Adipocyte (in vitro differentiated cells): Measurements from ENCODE around the gene ZNF639.
A peak's percentile ranks its signal among the peaks of the same experiment; 100 is the strongest.
"Not testable (repeated sequence)": the region's sequence is repeated elsewhere in the genome, so short reads cannot be mapped to it uniquely, and the experiment has no call there.

Experiments
- DNase-seq: peaks from one replicate; pipeline ENCODE4 v3.0.0-alpha.2; 2015; ENCODE audit warnings: low read depth
- H3K27me3 ChIP-seq: replicated peaks from 2 replicates; pipeline ENCODE4 v1.7.0; 2013; ENCODE audit warnings: mild to moderate bottlenecking, low read length, moderate library complexity; ENCODE audit not compliant: control insufficient read depth, insufficient read depth
- H3K36me3 ChIP-seq: 2 replicates; pipeline ENCODE4 v1.7.0; 2013; ENCODE audit warnings: low read length, mild to moderate bottlenecking, moderate library complexity; ENCODE audit not compliant: control insufficient read depth, insufficient read depth, severe bottlenecking
- H3K4me1 ChIP-seq: 2 replicates; pipeline ENCODE4 v1.7.0; 2013; ENCODE audit warnings: mild to moderate bottlenecking, low read length, moderate library complexity; ENCODE audit not compliant: control insufficient read depth, insufficient read depth
- H3K4me3 ChIP-seq: 2 replicates; pipeline ENCODE4 v1.7.0; 2013; ENCODE audit warnings: mild to moderate bottlenecking, low read length, moderate library complexity
- H3K9ac ChIP-seq: 2 replicates; pipeline ENCODE4 v1.7.0; 2013; ENCODE audit warnings: mild to moderate bottlenecking, low read length, moderate library complexity
- H3K9me3 ChIP-seq: 2 replicates; pipeline ENCODE4 v1.7.0; 2013; ENCODE audit warnings: mild to moderate bottlenecking, low read length, moderate library complexity; ENCODE audit not compliant: control insufficient read depth

Gene ZNF639

DNA sequence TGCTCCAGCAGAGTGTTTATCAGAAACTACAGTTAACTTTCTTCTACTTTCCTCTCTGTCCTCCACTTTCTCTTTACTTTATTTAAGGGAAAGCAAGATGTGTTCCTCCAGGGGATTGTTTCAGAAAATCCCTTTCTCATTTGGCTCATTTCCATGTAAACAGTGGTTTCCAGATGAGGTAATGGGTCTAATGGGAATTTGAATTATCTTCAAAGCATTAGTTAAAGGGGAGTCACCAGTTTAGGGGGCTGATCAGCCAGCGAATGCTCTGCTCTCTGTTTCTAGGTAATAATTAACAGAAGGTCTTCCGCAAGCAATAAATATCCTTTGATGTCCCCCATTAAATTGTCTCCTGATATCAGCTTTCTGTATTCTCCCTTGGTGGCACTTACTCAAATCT, 30.4 kb upstream of the ZNF639 start:
- DNase-seq: no peak
- Histone ChIP-seq H3K4me3 (no peak overlapping the region), H3K9ac (no peak overlapping the region), H3K4me1 (no peaks in the 10 kb centered on the region), H3K36me3 (no peaks in the 10 kb centered on the region), H3K9me3 (no peaks in the 10 kb centered on the region), H3K27me3 (peaks cover 17% of the 10 kb centered on the region)

DNA sequence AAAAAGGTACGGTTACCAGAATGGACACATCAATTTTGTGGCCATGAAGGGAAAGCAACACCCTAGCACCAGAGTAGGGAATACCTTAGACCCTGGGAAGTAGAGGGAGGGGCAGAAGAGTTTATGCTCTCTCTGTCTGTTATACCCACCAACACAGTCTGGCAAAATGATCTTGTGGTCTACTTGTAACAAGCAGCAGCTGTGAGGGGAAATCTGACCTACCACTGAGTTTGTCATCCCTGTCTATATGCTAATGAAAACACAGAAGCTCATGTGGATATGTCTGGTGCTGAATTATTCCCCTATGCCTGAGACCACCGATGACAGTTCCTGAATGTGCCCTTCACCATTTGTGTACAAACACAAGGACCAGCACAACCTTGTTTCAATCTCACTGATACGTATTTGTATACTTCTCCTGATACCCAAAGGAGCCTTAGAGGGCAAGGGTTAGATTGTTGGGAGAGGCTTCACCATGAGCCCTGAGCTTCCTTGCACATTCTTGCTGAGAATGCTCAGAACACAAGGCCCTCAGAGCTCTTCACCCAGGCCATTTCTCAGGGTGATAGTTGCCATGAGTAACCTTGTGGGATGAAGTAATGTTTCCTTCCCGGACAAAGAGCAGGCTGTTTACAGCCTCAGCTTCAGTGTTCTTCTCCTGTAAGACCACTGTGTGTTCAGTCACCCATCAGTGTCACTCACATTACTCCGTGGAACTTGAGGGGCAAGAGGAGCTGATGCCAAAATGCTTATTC, 24.7 kb upstream of the ZNF639 start:
- Histone ChIP-seq H3K4me1 (no peaks in the 10 kb centered on the region), H3K27me3 (peaks cover 17% of the 10 kb centered on the region), H3K9me3 (no peaks in the 10 kb centered on the region), H3K9ac (no peak overlapping the region), H3K36me3 (no peaks in the 10 kb centered on the region), H3K4me3 (no peak overlapping the region)
- no peak for DNase-seq

DNA sequence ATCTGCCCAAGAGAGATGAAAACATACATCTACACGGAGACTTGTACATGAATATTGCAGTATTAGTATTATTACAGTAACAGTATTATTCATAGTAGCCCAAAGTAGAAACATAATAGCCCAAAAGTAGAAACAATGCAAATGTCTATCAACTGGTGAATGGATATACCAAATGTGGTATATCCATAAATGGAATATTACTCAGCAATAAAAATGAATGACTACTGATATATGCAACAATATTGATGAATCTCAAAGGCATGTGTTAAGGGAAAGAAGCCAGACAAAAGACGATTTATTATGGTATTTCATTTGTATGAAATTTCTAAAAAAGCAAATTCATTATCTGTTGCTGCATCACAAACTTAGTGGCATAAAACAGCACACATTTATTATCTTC, 23.5 kb upstream of the ZNF639 start:
- H3K4me3 ChIP-seq: no peak overlapping the region
- H3K9me3 ChIP-seq: no peaks in the 10 kb centered on the region
- H3K27me3 ChIP-seq: peaks cover 14% of the 10 kb centered on the region
- no peaks in the 10 kb centered on the region for H3K36me3 ChIP-seq
- H3K4me1 ChIP-seq: no peaks in the 10 kb centered on the region
- H3K9ac ChIP-seq: no peak overlapping the region
- DNase-seq: no peak

DNA sequence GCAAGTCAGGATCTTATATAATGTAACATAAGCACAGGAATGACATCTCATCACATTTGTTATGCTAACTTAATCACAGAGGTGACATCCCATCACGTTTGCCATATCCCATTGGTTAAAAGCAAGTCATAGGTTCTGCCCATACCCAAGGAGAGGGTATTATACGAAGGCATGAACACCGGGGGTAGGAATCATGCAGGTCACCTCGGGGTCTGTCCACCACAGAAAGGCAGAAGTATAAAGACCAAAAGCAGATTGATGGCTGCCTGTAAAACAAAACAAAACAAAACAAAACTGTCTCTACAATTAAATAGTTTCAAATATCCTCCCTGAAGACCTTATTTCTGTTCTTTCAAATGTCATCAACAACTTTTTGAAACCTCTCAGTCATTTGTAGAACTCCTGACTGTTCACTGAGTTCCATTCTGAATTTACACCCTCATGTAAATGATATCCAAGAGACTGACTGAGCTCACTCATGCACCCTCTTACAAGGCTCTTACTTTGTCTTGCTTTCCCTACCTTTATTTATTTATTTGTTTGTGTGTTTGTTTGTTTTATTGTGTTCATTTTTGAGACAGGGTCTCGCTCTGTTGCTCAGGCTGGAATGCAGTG, 22.7 kb upstream of the ZNF639 start:
- H3K4me3 ChIP-seq: no peak overlapping the region
- H3K9ac ChIP-seq: no peak overlapping the region
- no peaks in the 10 kb centered on the region for H3K36me3 ChIP-seq
- H3K4me1 ChIP-seq: no peaks in the 10 kb centered on the region
- no peak for DNase-seq
- H3K27me3 ChIP-seq: peaks cover 8% of the 10 kb centered on the region
- H3K9me3 ChIP-seq: no peaks in the 10 kb centered on the region

DNA sequence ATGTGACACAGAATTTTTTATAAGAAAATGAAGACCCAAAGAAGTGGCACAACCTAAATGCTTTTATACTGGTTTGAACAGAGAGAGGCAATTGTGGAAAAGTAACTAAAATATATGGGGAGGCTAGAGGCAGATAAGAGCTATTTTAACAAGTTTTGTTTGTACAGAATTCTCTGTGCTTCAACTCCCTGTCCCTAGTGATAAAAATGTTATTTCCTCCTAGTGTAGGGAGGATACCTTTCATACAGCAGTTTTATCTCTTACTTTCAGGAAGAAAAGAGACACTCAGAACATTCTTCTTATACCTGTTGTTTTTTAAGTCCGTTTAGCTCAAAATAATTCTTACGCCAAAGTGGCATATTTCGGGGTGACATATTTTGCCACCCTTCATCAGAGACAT, 21.2 kb upstream of the ZNF639 start:
- no peak for DNase-seq
- H3K9ac ChIP-seq: no peak overlapping the region
- H3K27me3 ChIP-seq: peaks cover 5% of the 10 kb centered on the region
- H3K36me3 ChIP-seq: no peaks in the 10 kb centered on the region
- no peaks in the 10 kb centered on the region for H3K9me3 ChIP-seq
- H3K4me1 ChIP-seq: no peaks in the 10 kb centered on the region
- H3K4me3 ChIP-seq: no peak overlapping the region

DNA sequence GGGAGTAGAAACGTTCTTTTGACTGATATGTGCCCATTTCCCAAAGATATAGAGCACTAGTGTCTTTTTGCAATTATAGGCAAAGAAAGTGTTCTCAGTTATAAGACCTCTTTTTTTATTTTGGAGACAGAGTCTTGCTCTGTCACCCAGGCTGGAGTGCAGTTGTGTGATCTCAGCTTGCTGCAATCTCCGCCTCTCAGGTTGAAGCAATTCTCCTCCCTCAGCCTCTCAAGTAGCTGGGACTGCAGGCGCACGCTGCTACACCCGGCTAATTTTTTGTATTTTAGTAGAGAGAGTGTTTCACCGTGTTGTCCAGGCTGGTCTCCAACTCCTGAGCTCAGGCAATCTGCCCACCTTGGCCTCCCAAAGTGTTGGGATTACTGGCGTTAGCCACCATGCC, 20.7 kb upstream of the ZNF639 start:
- DNase-seq: no peak
- Histone ChIP-seq H3K36me3 (no peaks in the 10 kb centered on the region), H3K4me3 (no peak overlapping the region), H3K27me3 (peaks cover 2% of the 10 kb centered on the region), H3K9me3 (no peaks in the 10 kb centered on the region), H3K9ac (no peak overlapping the region), H3K4me1 (no peaks in the 10 kb centered on the region)

DNA sequence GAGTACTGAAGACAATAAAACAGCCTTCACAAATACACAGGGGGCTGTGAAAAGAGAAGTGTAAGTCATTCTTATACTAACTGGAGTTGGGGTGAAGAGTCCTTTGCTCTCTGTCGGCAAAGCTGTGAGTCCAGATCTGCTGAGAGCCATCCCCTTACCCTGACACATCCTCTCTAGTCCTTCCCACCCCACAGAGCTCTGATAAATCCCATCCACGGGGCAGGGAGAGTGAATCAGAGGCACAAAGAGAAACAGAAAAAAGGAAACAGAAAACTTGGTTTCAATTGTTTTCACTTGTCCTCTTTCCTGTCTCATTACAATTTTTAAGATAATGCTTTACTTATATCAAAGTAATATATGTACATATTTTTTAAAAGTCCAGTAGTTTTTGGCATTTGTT, 18.2 kb upstream of the ZNF639 start:
- Histone ChIP-seq H3K4me1 (no peaks in the 10 kb centered on the region), H3K4me3 (no peak overlapping the region), H3K36me3 (no peaks in the 10 kb centered on the region), H3K9me3 (no peaks in the 10 kb centered on the region), H3K27me3 (no peaks in the 10 kb centered on the region), H3K9ac (no peak overlapping the region)
- peak; percentile 8 for DNase-seq

DNA sequence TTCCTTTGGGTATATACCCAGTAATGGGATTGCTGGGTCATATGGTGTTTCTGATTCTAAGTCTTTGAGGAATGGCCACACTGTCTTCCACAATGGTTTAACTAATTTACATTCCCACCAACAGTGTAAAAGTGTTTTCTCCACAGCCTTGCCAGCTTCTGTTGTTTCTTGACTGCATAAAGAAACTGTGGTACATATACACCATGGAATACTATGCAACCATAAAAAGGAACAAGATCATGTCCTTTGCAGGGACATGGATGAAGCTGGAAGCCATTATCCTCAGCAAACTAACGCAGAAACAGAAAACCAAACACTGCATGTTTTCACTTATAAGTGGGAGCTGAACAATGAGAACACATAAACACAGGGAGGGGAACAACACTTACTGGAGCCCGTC, 15.5 kb upstream of the ZNF639 start:
- H3K4me1 ChIP-seq, H3K36me3 ChIP-seq, H3K9ac ChIP-seq, H3K4me3 ChIP-seq, H3K9me3 ChIP-seq, DNase-seq, H3K27me3 ChIP-seq: not testable (repeated sequence)

DNA sequence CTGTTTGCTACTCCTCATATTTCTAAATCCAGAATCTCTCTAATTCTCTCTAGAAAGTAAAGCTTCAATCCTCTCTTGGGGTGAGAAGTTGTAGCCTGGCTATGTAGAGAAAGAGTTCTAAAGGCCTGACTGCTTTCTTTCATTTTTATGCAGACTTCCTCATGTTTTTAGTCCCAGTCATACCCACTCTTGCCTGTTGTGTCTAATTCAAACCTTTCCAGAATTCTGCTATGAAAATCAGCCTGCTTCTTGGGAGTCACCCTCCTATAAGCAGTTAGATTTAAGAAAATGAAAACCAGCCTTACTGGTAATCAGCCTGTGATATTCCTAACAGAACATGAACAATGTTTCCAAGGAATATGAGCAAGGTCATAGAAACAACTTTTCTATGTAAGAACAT, 14.8 kb upstream of the ZNF639 start:
- H3K36me3 ChIP-seq: no peaks in the 10 kb centered on the region
- peak; percentile 53 for DNase-seq
- no peaks in the 10 kb centered on the region for H3K9me3 ChIP-seq

DNA sequence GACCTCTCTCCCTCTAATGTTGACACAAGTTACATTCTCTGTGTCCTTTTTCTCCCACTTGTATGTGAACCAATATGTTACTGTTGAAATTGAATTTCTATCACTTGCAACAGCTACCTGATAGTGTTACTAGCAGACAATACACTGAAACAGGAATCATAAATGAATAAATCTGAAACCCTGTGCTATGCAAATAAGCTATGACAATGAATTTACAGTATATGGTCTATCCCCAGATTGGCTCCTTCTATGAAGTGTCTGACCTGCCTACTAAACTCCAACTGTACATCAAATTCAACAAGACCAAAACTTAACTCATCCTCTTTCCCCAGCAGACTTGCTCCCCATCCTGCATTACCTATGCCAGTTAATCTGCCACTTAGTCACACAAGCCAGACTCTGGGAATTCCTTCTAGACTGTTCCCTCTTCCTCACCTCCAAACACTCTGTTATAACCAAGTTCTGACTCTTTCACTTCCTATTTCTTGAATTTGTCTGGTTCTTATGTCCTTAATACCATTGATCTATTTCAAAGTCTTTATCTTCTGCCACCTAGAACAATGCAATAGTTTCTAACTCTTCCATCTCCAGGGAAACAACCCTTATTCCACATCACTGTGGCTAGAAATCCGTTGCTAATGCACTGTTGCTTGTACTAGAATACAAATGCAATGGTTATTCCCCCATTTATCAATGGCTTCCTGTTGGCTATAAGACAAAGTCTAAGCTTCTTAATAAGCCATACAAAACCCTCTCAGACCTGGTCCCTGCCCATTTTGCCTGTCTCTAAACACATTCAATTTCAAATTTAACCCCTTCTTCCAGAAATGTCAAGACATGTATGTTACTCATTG, 13.4 kb upstream of the ZNF639 start:
- Histone ChIP-seq H3K36me3 (no peaks in the 10 kb centered on the region), H3K27me3 (no peaks in the 10 kb centered on the region)
- no peak for DNase-seq

More for the DNA sequence above, 14.8 kb upstream of the ZNF639 start:
- H3K9ac ChIP-seq: no peak overlapping the region
- no peak overlapping the region for H3K4me3 ChIP-seq
- no peaks in the 10 kb centered on the region for H3K4me1 ChIP-seq
- no peaks in the 10 kb centered on the region for H3K27me3 ChIP-seq

DNA sequence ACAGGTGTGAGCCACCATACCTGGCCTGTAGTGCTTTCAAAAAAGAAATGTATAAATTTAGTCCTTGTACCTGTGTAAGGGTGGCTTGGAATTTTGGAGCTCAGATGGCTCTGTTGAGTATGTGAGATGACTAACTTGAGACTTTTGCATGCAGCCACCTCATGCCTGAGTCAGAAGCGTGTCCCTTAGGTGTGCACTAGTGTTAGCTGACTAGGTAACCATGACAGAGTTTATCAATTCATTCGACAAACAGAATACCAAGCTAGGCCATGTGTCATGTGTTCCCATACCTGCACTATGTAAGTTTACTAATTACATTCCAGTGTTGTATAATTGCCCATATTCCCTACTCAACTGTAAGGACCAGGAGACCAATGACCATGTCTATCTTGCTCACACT, 4.0 kb upstream of the ZNF639 start:
- H3K4me3 ChIP-seq: no peak overlapping the region
- no peak overlapping the region for H3K9ac ChIP-seq
- no peaks in the 10 kb centered on the region for H3K27me3 ChIP-seq
- peaks cover 11% of the 10 kb centered on the region for H3K4me1 ChIP-seq
- DNase-seq: no peak
- no peaks in the 10 kb centered on the region for H3K9me3 ChIP-seq
- no peaks in the 10 kb centered on the region for H3K36me3 ChIP-seq

More for the DNA sequence above, 13.4 kb upstream of the ZNF639 start:
- H3K4me1 ChIP-seq: no peaks in the 10 kb centered on the region
- no peak overlapping the region for H3K9ac ChIP-seq
- no peak overlapping the region for H3K4me3 ChIP-seq
- H3K9me3 ChIP-seq: no peaks in the 10 kb centered on the region
